H1 (cell line): ENCODE results near the gene AQP12A. TPM values are rescaled to one million over a fixed set of nuclear protein-coding genes. Genes with fewer than 3 reads are reported as not detected.

Source experiments
- CTCF ChIA-PET: fragments of 300-600 bp; sonication (Branson Sonifier 250); formaldehyde crosslinking; loops from one replicate; lab custom pipeline; 2021; ENCODE audit not compliant: partially characterized antibody; lab: Charles Lee
- POLR2A ChIA-PET: fragments of 300-600 bp; sonication (Branson Sonifier 250); formaldehyde crosslinking; loops from one replicate; lab custom pipeline; 2021; ENCODE audit warnings: inconsistent platforms; ENCODE audit not compliant: partially characterized antibody; lab: Charles Lee
- DNase-seq, 2 experiments: peaks; one replicate each; pipeline versions ENCODE4 v3.0.0 to v3.0.0-alpha.2; 2010 to 2022; ENCODE audit warnings: low spot score in 2 of 2, low read depth in 1 of 2, mixed read lengths in 1 of 2
- FAIRE-seq: peaks from 2 replicates; lab custom pipeline; 2011; peaks lifted over from hg19 to GRCh38; lab: Jason Lieb, UNC
- H2AFZ ChIP-seq: 2 replicates; pipeline ENCODE4 v1.8.1; 2012; ENCODE audit warnings: low read length, inconsistent platforms
- H2AK5ac ChIP-seq: 2 replicates; pipeline ENCODE4 v1.6.1; 2013; ENCODE audit warnings: low read depth, low read length
- H2BK120ac ChIP-seq: replicated peaks from 2 replicates; pipeline ENCODE3; 2013; ENCODE audit warnings: low read depth, low read length, inconsistent platforms
- H2BK12ac ChIP-seq: 2 replicates; pipeline ENCODE4 v1.6.1; 2013; ENCODE audit warnings: low read depth, low read length
- H2BK15ac ChIP-seq: 2 replicates; pipeline ENCODE4 v1.6.1; 2013; ENCODE audit warnings: low read length
- H2BK20ac ChIP-seq: 2 replicates; pipeline ENCODE4 v1.6.1; 2013; ENCODE audit warnings: low read length
- H2BK5ac ChIP-seq: 2 replicates; pipeline ENCODE4 v1.6.1; 2013; ENCODE audit warnings: low read depth, low read length
- H3K14ac ChIP-seq: 2 replicates; pipeline ENCODE4 v1.6.1; 2013; ENCODE audit warnings: inconsistent platforms; ENCODE audit not compliant: insufficient read length
- H3K18ac ChIP-seq: 2 replicates; pipeline ENCODE4 v1.6.1; 2013; ENCODE audit warnings: low read length; ENCODE audit errors: extremely low read depth
- H3K23ac ChIP-seq: 2 replicates; pipeline ENCODE4 v1.6.1; 2013; ENCODE audit warnings: inconsistent platforms; ENCODE audit not compliant: insufficient read length
- H3K23me2 ChIP-seq: 2 replicates; pipeline ENCODE4 v1.6.1; 2013; ENCODE audit warnings: low read depth, low read length
- H3K27ac ChIP-seq: 2 replicates; pipeline ENCODE4 v1.6.1; 2011; ENCODE audit warnings: low read depth, low read length, inconsistent platforms
- H3K27me3 ChIP-seq, 4 experiments: replicated peaks in 1 of 4; 1 replicate in 1 of 4; 2 replicates in 3 of 4; pipeline versions ENCODE4 v1.6.1 to v1.8.1; 2011 to 2013; ENCODE audit warnings: low read length in 3 of 4, mild to moderate bottlenecking in 3 of 4, inconsistent platforms in 2 of 4, mixed read lengths in 2 of 4, moderate library complexity in 1 of 4; ENCODE audit not compliant: control insufficient read depth in 3 of 4, insufficient read depth in 3 of 4; ENCODE audit errors: extremely low read depth in 1 of 4
- H3K36me3 ChIP-seq, 4 experiments: 2 replicates each; pipeline versions ENCODE4 v1.6.1 to v1.8.1; 2011 to 2013; ENCODE audit warnings: mild to moderate bottlenecking in 4 of 4, low read length in 3 of 4, moderate library complexity in 2 of 4, control low read depth in 1 of 4, inconsistent platforms in 1 of 4; ENCODE audit not compliant: insufficient read depth in 4 of 4, control insufficient read depth in 2 of 4
- H3K4ac ChIP-seq: replicated peaks from 2 replicates; pipeline ENCODE3; 2013; ENCODE audit warnings: low read length, low read depth, mixed read lengths, inconsistent platforms; ENCODE audit not compliant: insufficient read length
- H3K4me1 ChIP-seq, 4 experiments: replicated peaks in 1 of 4; 1 replicate in 1 of 4; 2 replicates in 3 of 4; pipeline versions ENCODE4 v1.6.1 to v1.8.1; 2011 to 2013; ENCODE audit warnings: low read length in 3 of 4, inconsistent platforms in 2 of 4, mixed read lengths in 1 of 4; ENCODE audit not compliant: insufficient read depth in 4 of 4, control insufficient read depth in 3 of 4
- H3K4me2 ChIP-seq, 2 experiments: 2 replicates each; pipeline versions ENCODE4 v1.6.1 to v1.8.1; 2011 to 2013; ENCODE audit warnings: low read depth in 2 of 2, low read length in 2 of 2, control low read depth in 1 of 2, inconsistent platforms in 1 of 2, mild to moderate bottlenecking in 1 of 2; ENCODE audit not compliant: insufficient read depth in 1 of 2
- H3K4me3 ChIP-seq, 4 experiments: fragments of 200-600, 300-600 bp in 1 of 4; sonication (generic), shearing (Covaris generic), sonication (Bioruptor Twin) in 1 of 4; 2 replicates each; pipeline versions ENCODE4 v1.5.1 to v1.8.1; 2011 to 2016; ENCODE audit warnings: low read length in 4 of 4, low read depth in 3 of 4, control low read depth in 2 of 4, inconsistent platforms in 2 of 4, mild to moderate bottlenecking in 2 of 4, mixed read lengths in 1 of 4, moderate library complexity in 1 of 4; ENCODE audit not compliant: insufficient read depth in 2 of 4; ENCODE audit errors: extremely low read depth in 1 of 4
- H3K56ac ChIP-seq: replicated peaks from 2 replicates; pipeline ENCODE3; 2013; ENCODE audit warnings: low read depth, mild to moderate bottlenecking, mixed read lengths, low read length, inconsistent platforms; ENCODE audit not compliant: insufficient read length
- H3K79me1 ChIP-seq: 2 replicates; pipeline ENCODE4 v1.6.1; 2013; ENCODE audit warnings: low read depth, low read length, control low read depth
- H3K79me2 ChIP-seq, 2 experiments: 2 replicates each; pipeline versions ENCODE4 v1.6.1 to v1.8.1; 2012 to 2013; ENCODE audit warnings: low read length in 2 of 2, mild to moderate bottlenecking in 2 of 2, inconsistent platforms in 1 of 2; ENCODE audit not compliant: insufficient read depth in 2 of 2, control insufficient read depth in 1 of 2
- H3K9ac ChIP-seq, 4 experiments: replicated peaks in 1 of 4; 1 replicate in 1 of 4; 2 replicates in 3 of 4; pipeline versions ENCODE4 v1.6.1 to v1.8.1; 2011 to 2013; ENCODE audit warnings: low read depth in 3 of 4, low read length in 3 of 4, control low read depth in 2 of 4, mild to moderate bottlenecking in 2 of 4, moderate library complexity in 2 of 4, inconsistent platforms in 1 of 4; ENCODE audit errors: extremely low read depth in 1 of 4
- H3K9me3 ChIP-seq, 2 experiments: 2 replicates each; pipeline versions ENCODE4 v1.6.1 to v1.8.1; 2012 to 2013; ENCODE audit warnings: mild to moderate bottlenecking in 2 of 2, moderate library complexity in 2 of 2, control low read depth in 1 of 2, inconsistent platforms in 1 of 2, low read depth in 1 of 2, low read length in 1 of 2, mixed read lengths in 1 of 2; ENCODE audit not compliant: insufficient read depth in 2 of 2
- H4K20me1 ChIP-seq, 2 experiments: replicated peaks in 1 of 2; 2 replicates each; pipeline versions ENCODE3 to v1.8.1; 2011 to 2013; ENCODE audit warnings: inconsistent platforms in 2 of 2, low read length in 2 of 2, mild to moderate bottlenecking in 1 of 2; ENCODE audit not compliant: insufficient read depth in 2 of 2, control insufficient read depth in 1 of 2
- H4K5ac ChIP-seq: 2 replicates; pipeline ENCODE4 v1.6.1; 2013; ENCODE audit warnings: low read length, low read depth, mixed read lengths, inconsistent platforms; ENCODE audit not compliant: insufficient read length
- H4K8ac ChIP-seq: 2 replicates; pipeline ENCODE4 v1.8.0; 2013; ENCODE audit warnings: mild to moderate bottlenecking, moderate library complexity, low read length, inconsistent platforms; ENCODE audit not compliant: insufficient read depth; ENCODE audit errors: extremely low read depth
- H4K91ac ChIP-seq: replicated peaks from 2 replicates; pipeline ENCODE3; 2013; ENCODE audit warnings: low read length, mixed read lengths, inconsistent platforms; ENCODE audit not compliant: insufficient read length
- BACH1 ChIP-seq: IDR thresholded peaks from 2 replicates; pipeline ENCODE4 v1.6.1; 2012; ENCODE audit warnings: low read length, improper control_type of control experiment
- EP300 ChIP-seq, 2 experiments: IDR thresholded peaks; 1 replicate in 1 of 2; 2 replicates in 1 of 2; pipeline ENCODE4 v1.6.1; 2011 to 2012; ENCODE audit warnings: low read depth in 2 of 2, low read length in 2 of 2, mild to moderate bottlenecking in 2 of 2, borderline replicate concordance in 1 of 2, inconsistent platforms in 1 of 2, moderate library complexity in 1 of 2
- FOSL1 ChIP-seq: IDR thresholded peaks from 2 replicates; pipeline ENCODE4 v1.6.1; 2011; ENCODE audit warnings: mild to moderate bottlenecking, low read depth, low read length, moderate library complexity; ENCODE audit not compliant: insufficient read depth
- HDAC6 ChIP-seq: IDR thresholded peaks from one replicate; pipeline ENCODE4 v1.7.1; 2012; ENCODE audit warnings: low read depth, mild to moderate bottlenecking, inconsistent platforms, low read length, moderate library complexity
- NANOG ChIP-seq: IDR thresholded peaks from 2 replicates; pipeline ENCODE4 v1.6.1; 2011; ENCODE audit warnings: low read length, low read depth, mild to moderate bottlenecking, inconsistent platforms; ENCODE audit not compliant: insufficient read depth, poor library complexity, severe bottlenecking
- POLR2A ChIP-seq, 2 experiments: IDR thresholded peaks; 1 replicate in 1 of 2; 2 replicates in 1 of 2; pipeline ENCODE4 v1.6.1; 2011; ENCODE audit warnings: low read depth in 2 of 2, low read length in 2 of 2, mild to moderate bottlenecking in 2 of 2; ENCODE audit errors: control extremely low read depth in 1 of 2
- POLR2AphosphoS5 ChIP-seq: IDR thresholded peaks from 2 replicates; pipeline ENCODE4 v1.6.1; 2011; ENCODE audit warnings: low read depth, low read length
- POU5F1 ChIP-seq: IDR thresholded peaks from 2 replicates; pipeline ENCODE4 v1.6.1; 2011; ENCODE audit warnings: low read depth, mild to moderate bottlenecking, low read length, moderate library complexity
- RFX5 ChIP-seq: IDR thresholded peaks from 2 replicates; pipeline ENCODE4 v1.6.1; 2011; ENCODE audit warnings: low read depth, low read length, improper control_type of control experiment, borderline replicate concordance
- SP2 ChIP-seq: IDR thresholded peaks from 2 replicates; pipeline ENCODE4 v1.6.1; 2012; ENCODE audit warnings: mild to moderate bottlenecking, low read length, inconsistent platforms
- WGBS, 2 experiments: shearing (Covaris generic) in 1 of 2; methylation state at CpG; one replicate each; pipeline versions ENCODE4 v1.1.6 to v1.1.7; 2013 to 2015; ENCODE audit warnings: low lambda C conversion rate in 2 of 2, mixed read lengths in 2 of 2, inconsistent platforms in 1 of 2, low coverage in 1 of 2, missing lambda C conversion rate in 1 of 2; ENCODE audit not compliant: insufficient replicate concordance in 2 of 2, insufficient coverage in 1 of 2, insufficient read length in 1 of 2; ENCODE audit errors: extremely low coverage in 1 of 2, missing lambda C conversion rate in 1 of 2; 5-methylcytosine and 5-hydroxymethylcytosine counted together
- polyA plus RNA-seq, 7 experiments: library from polyadenylated mRNA; depleted of rRNA in 3 of 7; stranded (reverse) in 5 of 7; unstranded in 2 of 7; fragments of >200 nt in 5 of 7; fragments of 200-250 nt in 2 of 7; gene quantifications; 1 replicate in 5 of 7; 2 replicates in 1 of 7; 4 replicates in 1 of 7; pipeline versions ENCODE4 v1.2.1 to v1.2.3, GENCODE V29; 2011 to 2013; ENCODE audit warnings: missing spikeins in 2 of 7, mixed read lengths in 2 of 7
- total RNA-seq: library from RNA; stranded (reverse); fragmentation: NEBNext Ultra II Directional; extraction: Animal tissue kit (Norgen Biotek cat#: 25700); gene quantifications from 2 replicates; pipeline ENCODE4 v1.2.1, GENCODE V29; 2021

The AQP12A gene
- total and polyA plus RNA-seq, 2 of the 8 experiments (the other 6 are each of a cell fraction or from before 2014, with no cell fraction given) = not detected

- no peak overlapping the region for H4K5ac ChIP-seq
- no peaks in the 10 kb centered on the region for H3K9me3 ChIP-seq
- no peak overlapping the region for H2BK120ac ChIP-seq
- no peak overlapping the region for H3K4me2 ChIP-seq
- no peaks in the 10 kb centered on the region for H4K20me1 ChIP-seq
- ChIA-PET CTCF (interaction anchor here (1.5 to 2.0 kb wide), 2 partner anchors 24 to 43 kb away, joined by 3 to 6 read pairs; no protein-coding TSS in a partner anchor), POLR2A (no interaction called here)
- no peak overlapping the region for H3K18ac ChIP-seq
- no peak overlapping the region for H3K9ac ChIP-seq
- H3K14ac ChIP-seq = no peak overlapping the region
- H2BK20ac ChIP-seq = no peak overlapping the region
- 96% methylated on average over 30 of the region's 36 CpGs; no CpG with 5 or more reads in 1 of the 2 experiments for WGBS, 2 experiments
- peaks cover 0 to 4% (median 2%) of the 10 kb centered on the region in 4 experiments; a peak in 3 of 7 replicates for H3K27me3 ChIP-seq
- H4K8ac ChIP-seq = no peak overlapping the region
- H3K79me2 ChIP-seq = no peaks in the 10 kb centered on the region
- FAIRE-seq (no peak), DNase-seq (peak in 1 of 2 experiments; percentile 33)
- H3K4ac ChIP-seq = no peak overlapping the region
- H2AFZ ChIP-seq = no peak overlapping the region
- no peaks in the 10 kb centered on the region for H3K36me3 ChIP-seq
- no peak overlapping the region for H4K91ac ChIP-seq
- no peak overlapping the region for H2BK12ac ChIP-seq
- no peak overlapping the region for H3K4me3 ChIP-seq
- no peak overlapping the region for H2AK5ac ChIP-seq
- no peak overlapping the region for H2BK15ac ChIP-seq
- TF ChIP-seq EP300 (IDR thresholded peaks at IDR 0.05; ENCODE audit: borderline replicate concordance in 1 of 2, low read depth in 2 of 2, low read length in 2 of 2) (no peak), POU5F1 (no peak), BACH1 (no peak), SP2 (no peak), FOSL1 (no peak), HDAC6 (no peak), NANOG (no peak), POLR2A (IDR thresholded peaks at IDR 0.05; ENCODE audit: control extremely low read depth in 1 of 2, low read depth in 2 of 2, low read length in 2 of 2) (no peak), RFX5 (no peak), POLR2AphosphoS5 (no peak)
- no peaks in the 10 kb centered on the region for H3K23me2 ChIP-seq
- H3K79me1 ChIP-seq = no peaks in the 10 kb centered on the region
- H3K4me1 ChIP-seq = peaks cover 0 to 10% (median 6%) of the 10 kb centered on the region in 4 experiments; a peak in 5 of 7 replicates
- H2BK5ac ChIP-seq = no peak overlapping the region
- H3K27ac ChIP-seq = no peak overlapping the region
- H3K56ac ChIP-seq = no peak overlapping the region
- no peak overlapping the region for H3K23ac ChIP-seq
Measured at GRCh38 chr2:240646176-240646899, 45.3 kb upstream of the AQP12A start.
